Stimulated activated CD4-positive, alpha-beta T cell treated with anti-CD3 and anti-CD28 coated beads, TNF-alpha, amount 100 ng/mL, for 24 hours (primary cell): ENCODE measurements around the gene RNU1-3.
"Not testable (repeated sequence)": the region's sequence is repeated elsewhere in the genome, so short reads cannot be mapped to it uniquely, and the experiment has no call there.

Experiments
- DNase-seq, 3 experiments: peaks; one replicate each; pipeline ENCODE4 v3.0.0-alpha.2; 2020; ENCODE audit warnings: low read depth in 3 of 3

RNU1-3 gene

GRCh38 chr1:16639091-16640031, 27.4 kb downstream of the RNU1-3 start:
- DNase-seq: not testable (repeated sequence)

GRCh38 chr1:16637941-16638778, 28.6 kb downstream of the RNU1-3 start:
- not testable (repeated sequence) for DNase-seq

- not testable (repeated sequence) for DNase-seq
Measured at GRCh38 chr1:16636551-16637195, 30.1 kb downstream of the RNU1-3 start.

- not testable (repeated sequence) for DNase-seq
Measured at GRCh38 chr1:16635959-16636358, 30.8 kb downstream of the RNU1-3 start.

- DNase-seq: not testable (repeated sequence)
Measured at GRCh38 chr1:16633540-16634282, 33.0 kb downstream of the RNU1-3 start.

- DNase-seq: not testable (repeated sequence)
Measured at GRCh38 chr1:16632044-16632850, 34.5 kb downstream of the RNU1-3 start.

- DNase-seq: no peak
Measured at GRCh38 chr1:16631248-16632043, 35.3 kb downstream of the RNU1-3 start.

- DNase-seq: no peak
Measured at GRCh38 chr1:16630661-16631247, 36.0 kb downstream of the RNU1-3 start.

- not testable (repeated sequence) for DNase-seq
Measured at GRCh38 chr1:16629916-16630530, 36.7 kb downstream of the RNU1-3 start.

GRCh38 chr1:16628361-16629111, 38.2 kb downstream of the RNU1-3 start:
- DNase-seq: no peak

- DNase-seq: not testable (repeated sequence)
Measured at GRCh38 chr1:16626409-16626983, 40.3 kb downstream of the RNU1-3 start.

- DNase-seq: no peak
Measured at GRCh38 chr1:16625497-16626408, 41.0 kb downstream of the RNU1-3 start.

- not testable (repeated sequence) for DNase-seq
Measured at GRCh38 chr1:16623812-16624719, 42.7 kb downstream of the RNU1-3 start.

- DNase-seq: not testable (repeated sequence)
Measured at GRCh38 chr1:16623337-16623736, 43.4 kb downstream of the RNU1-3 start.

GRCh38 chr1:16621681-16622315, 45.0 kb downstream of the RNU1-3 start:
- DNase-seq: not testable (repeated sequence)
